Stimulated activated CD8-positive, alpha-beta memory T cell treated with anti-CD3 and anti-CD28 coated beads, Interleukin-2, amount 100 ng/mL, for 48 hours (primary cell): ENCODE data around the gene TRAPPC10.
"Not testable (repeated sequence)": the region's sequence is repeated elsewhere in the genome, so short reads cannot be mapped to it uniquely, and the experiment has no call there.

Source experiments
- DNase-seq, 2 donors: peaks; one replicate each; pipeline ENCODE4 v3.0.0-alpha.2; 2020; ENCODE audit warnings: low read depth in 2 of 2

Gene TRAPPC10

DNA sequence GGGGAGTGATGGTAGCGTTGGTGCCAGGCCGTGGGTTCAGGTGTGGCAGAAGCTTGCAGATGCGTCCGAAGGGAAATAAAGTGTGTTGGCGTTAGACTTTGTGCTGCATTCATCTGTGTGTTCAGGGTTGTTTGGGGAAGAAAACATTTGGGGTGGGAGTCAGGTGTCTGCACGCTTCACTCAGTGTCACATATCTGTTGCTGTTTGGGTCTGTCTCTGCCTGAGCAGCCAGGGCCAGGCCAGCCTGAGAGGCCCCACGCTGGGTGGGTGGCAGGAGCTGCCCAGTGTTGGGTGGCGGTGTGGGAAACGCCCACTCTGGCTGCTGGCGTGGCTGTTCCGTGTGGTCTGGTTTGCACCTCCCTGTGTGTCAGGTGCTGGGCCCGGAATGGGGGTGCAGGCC lies 133.5 kb downstream of the TRAPPC10 start:
- not testable (repeated sequence) for DNase-seq

GRCh38 chr21:44147108-44147507 lies 135.0 kb downstream of the TRAPPC10 start:
- not testable (repeated sequence) for DNase-seq

DNA sequence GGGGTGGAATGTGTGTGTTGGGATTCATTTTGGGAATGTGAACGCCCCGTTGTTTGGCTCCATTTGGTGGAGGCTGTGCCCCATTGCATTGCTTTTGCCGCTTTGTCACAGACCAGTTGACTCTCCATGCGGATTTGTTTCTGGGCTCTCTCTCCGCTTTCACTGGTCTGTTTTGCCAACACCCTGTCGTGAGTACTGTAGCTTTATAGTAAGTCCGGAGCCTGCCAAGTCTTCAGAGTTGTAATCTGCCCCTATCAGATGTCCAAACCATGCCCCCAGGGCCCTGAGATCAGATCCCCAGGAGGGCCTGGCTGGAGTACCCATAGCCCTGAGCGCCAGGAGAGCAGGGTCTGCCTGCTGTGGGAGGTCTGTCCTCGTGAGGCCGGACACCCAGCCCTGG lies 138.1 kb downstream of the TRAPPC10 start:
- DNase-seq = not testable (repeated sequence)

DNA sequence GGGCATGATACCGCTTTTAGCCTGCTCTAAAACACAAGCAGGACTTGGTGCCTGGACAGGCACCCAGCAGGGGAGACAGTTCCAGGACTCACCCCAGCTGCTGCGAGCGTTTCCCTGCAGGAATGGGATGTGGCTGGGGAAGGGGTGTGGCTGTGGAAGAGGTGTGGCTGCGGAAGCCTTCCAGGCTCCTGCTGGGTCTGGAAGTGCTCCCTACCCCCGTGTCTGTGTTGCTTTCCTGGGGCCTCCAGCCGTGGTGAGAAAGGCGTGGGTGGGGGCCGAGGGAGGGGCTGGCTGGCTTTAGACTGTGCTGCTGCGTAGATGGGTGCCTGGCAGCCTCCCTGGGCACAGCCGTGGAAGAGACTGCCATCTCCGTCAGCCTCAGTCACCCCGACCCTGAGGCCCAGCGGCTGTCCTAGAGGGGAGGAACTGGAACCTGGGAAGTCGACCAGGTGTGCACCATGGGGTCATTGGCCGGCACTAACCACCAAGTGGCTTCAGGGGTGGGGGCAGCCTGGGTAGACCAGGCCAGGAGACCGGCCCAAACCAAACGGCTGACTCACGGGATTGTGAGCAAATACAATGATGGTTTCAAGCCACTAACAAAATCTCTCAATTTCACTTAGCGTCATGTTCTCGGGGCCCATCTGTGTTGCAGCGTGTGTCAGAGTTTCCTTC lies 141.2 kb downstream of the TRAPPC10 start:
- not testable (repeated sequence) for DNase-seq

GRCh38 chr21:44153889-44154228 lies 141.8 kb downstream of the TRAPPC10 start:
- peak in 1 of 2 donors; percentile 23 for DNase-seq

GRCh38 chr21:44154816-44155230 lies 142.7 kb downstream of the TRAPPC10 start:
- DNase-seq = not testable (repeated sequence)

DNA sequence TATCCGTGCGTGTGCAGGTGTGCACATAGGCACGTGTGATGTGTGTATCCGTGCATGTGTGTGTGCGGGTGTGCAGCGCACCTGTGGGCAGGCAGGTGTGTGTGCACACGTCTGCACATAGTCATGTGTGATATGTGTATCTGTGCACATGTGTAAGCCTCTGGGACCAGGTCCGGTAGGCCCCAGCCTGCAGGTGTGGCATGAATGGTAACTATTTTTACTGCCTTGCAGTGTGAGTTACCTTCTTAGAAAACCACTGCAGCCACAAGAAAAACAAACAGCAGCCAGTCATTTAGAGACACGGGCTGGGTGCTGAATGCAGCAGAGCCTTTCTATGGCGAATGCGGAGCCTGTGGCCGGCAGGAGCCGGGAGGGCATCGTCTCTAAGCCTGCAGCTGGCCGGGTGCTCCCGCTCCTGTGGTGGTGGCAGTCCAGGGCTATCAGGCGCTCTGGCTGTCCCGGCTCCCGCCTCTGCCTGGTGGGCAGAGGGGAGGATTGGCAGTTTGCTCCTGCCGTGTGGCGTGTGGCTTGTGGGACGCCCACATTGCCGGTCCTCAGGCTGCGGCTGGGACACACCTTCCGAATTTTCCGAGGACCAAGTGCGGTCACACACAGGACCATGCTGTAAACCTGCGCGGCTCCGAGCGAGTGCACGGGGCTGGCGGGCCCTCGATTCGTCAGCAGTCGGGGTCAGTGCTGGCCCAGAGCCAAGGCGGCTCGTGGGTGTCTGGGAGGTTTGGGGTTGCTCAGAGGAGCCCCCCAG lies 143.3 kb downstream of the TRAPPC10 start:
- peak in 1 of 2 donors; percentile 23 for DNase-seq

DNA sequence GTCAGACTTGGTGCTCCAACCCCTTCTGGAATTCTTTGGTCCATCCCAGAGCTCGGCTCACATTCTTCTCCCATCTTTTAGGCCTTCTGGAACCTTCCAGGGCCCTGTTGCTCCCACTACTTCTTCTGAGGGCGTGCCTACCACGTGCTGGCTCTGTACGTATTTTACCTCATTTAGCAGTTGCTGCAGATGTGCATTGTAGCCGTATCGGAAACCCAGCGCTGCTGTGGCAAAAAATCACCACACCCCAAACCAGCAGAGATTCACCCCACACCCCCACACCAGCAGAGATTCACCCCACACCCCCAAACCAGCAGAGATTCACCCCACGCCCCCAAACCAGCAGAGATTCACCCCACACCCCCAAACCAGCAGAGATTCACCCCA lies 143.9 kb downstream of the TRAPPC10 start:
- not testable (repeated sequence) for DNase-seq
